HFF-Myc (cell line): ENCODE measurements around the gene CHKB.

Experiments
- DNase-seq: peaks from one replicate; pipeline ENCODE4 v3.0.0-alpha.2; 2011; ENCODE audit warnings: low read depth; ENCODE audit errors: extremely low read depth
- H3K4me3 ChIP-seq: replicated peaks from 2 replicates; pipeline ENCODE4 v1.5.1; 2011; ENCODE audit warnings: low read depth, mild to moderate bottlenecking, control low read depth, low read length
- TF ChIP-seq, protein P1 (sequence below): IDR thresholded peaks from 2 replicates; pipeline ENCODE4 v1.5.1; 2012; ENCODE audit warnings: mild to moderate bottlenecking, low read depth, low read length, control low read depth; ENCODE audit errors: missing control alignments

The CHKB gene

DNA sequence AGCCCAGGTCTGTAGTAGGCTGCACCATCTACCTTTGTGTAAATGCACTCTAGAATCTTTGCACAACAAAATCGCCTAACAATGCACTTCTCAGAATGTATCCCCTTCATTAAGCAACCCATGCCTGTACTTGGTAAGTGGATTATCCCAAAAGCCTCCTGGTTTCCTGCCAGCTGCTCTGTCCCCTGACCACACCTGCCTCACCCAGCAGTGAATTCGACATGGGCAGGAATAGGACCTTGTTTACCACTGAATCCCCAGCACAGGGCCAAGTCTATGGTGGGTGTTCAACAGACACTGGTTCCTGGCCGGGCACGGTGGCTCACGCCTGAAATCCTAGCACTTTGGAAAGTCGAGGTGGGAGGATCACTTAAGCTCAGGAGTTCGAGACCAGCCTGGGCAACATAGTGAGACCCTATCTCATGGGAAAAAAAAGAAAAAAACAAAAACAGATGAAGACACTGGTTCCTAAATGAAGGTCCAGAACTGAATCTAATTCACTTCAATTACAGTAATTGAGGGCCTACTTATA is 14.9 kb downstream of the CHKB start:
- no peak for DNase-seq
- TF ChIP-seq, protein P1, sequence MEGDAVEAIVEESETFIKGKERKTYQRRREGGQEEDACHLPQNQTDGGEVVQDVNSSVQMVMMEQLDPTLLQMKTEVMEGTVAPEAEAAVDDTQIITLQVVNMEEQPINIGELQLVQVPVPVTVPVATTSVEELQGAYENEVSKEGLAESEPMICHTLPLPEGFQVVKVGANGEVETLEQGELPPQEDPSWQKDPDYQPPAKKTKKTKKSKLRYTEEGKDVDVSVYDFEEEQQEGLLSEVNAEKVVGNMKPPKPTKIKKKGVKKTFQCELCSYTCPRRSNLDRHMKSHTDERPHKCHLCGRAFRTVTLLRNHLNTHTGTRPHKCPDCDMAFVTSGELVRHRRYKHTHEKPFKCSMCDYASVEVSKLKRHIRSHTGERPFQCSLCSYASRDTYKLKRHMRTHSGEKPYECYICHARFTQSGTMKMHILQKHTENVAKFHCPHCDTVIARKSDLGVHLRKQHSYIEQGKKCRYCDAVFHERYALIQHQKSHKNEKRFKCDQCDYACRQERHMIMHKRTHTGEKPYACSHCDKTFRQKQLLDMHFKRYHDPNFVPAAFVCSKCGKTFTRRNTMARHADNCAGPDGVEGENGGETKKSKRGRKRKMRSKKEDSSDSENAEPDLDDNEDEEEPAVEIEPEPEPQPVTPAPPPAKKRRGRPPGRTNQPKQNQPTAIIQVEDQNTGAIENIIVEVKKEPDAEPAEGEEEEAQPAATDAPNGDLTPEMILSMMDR, result no peak
- no peak overlapping the region for H3K4me3 ChIP-seq

DNA sequence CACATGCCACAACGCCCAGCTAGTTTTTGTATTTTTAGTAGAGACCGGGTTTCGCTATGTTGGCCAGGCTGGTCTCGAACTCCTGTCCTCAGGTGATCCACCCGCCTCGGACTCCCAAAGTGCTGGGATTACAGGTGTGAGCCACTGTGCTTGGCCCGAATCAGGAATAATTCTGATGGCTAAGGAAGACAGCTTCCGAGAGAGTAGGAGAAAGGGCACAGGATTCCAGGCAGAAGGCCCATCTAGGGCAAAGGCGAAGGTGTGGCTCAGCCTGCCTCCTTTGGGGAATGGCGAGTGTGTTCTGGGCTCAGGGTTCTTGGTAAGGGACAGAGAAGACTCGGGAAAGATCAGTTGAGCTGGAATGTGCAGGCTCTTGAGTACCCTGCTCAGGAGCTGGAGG is 18.4 kb downstream of the CHKB start:
- TF ChIP-seq, protein P1, result no peak
- no peak overlapping the region for H3K4me3 ChIP-seq
- no peak for DNase-seq

DNA sequence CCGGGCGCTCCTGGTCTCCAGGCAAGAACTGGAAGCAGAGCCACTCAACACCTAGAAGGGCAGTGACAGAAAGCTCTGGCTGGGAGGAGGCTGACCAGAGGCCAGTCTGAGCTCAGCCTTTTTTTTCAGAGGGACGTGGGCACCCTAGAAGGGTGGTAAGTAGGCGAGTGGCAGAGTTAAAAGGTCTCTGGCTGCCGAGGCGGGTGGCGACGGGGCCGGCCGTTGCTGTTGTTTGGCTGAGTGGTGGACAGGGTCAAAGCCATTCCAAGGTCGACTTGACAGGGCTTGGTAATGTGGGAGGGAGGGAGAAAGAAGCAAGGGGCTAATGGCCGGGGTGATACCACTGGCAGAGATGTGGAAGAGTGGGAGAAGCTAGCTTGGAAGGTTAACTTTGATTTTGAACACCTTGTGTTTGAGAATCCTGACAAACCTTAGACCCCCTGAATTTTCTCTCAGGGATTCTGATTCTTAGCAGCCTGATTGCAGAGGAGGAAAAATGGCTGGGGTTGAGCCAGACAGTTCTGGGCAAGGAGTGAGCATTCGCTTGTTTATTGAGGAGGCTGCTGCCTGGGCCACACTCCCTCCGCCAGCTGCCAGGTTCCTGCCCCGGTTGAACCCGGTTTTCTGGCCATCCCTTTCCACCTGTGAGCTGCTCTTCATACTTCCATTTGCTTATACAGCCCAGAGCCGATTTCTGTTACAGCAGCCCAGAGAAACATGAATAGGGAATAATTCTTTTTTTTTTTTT is 19.1 kb downstream of the CHKB start:
- peak overlapping the region; percentile 51 for H3K4me3 ChIP-seq
- TF ChIP-seq, protein P1, result no peak
- no peak for DNase-seq

DNA sequence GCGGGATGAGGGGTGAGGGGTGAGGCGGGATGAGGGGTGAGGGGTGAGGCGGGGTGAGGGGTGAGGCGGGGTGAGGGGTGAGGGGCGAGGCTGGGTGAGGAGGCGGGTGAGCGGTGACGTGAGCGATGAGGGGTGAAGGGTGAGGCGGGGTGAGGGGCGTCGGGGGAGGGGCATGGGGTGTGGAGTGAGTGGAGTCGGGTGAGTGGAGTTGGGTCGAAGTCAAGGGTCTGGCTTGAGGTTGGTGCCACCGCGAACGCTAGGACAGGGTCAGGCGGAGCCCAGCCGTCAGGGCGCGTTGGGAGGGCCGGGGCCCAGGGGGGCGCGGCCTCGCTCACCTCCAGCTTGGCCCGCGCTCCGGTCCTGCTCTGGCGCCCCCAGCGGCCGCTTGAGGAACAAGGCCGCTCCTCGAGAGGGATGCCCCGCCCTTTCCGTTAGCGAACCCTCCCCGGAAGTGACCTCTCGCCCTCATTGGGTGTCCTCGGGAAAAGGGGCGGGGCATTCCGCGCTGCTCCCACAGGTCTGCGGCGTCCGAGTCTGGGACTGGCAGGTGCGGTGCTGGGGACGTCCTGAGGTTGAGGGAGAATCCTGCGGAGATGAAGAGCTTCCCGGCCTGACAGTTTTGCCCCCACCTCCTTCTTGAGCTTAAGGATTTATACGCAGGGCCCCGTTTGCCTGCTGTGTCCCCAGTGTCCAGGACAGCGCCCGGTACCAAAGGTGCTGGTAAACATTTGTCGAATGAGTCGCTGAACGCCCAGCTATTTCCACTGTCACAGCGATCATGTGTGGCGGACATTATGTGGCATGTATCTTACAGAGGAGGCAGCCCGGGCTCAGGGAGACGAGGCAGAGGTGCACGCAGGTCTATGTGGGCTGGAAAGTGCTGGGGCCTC is 19.9 kb downstream of the CHKB start, which contains the start of gene SYCE3:
Gene SYCE3 (minus strand): TSS at position 397 of the 890 bp plus-strand sequence. CDS start 6,514 bp downstream, outside the sequence.
- DNase-seq, result peak; percentile 47
- H3K4me3 ChIP-seq, result peak within 1 kb of the TSS; percentile 51
- TF ChIP-seq, protein P1, result peak; percentile 91

DNA sequence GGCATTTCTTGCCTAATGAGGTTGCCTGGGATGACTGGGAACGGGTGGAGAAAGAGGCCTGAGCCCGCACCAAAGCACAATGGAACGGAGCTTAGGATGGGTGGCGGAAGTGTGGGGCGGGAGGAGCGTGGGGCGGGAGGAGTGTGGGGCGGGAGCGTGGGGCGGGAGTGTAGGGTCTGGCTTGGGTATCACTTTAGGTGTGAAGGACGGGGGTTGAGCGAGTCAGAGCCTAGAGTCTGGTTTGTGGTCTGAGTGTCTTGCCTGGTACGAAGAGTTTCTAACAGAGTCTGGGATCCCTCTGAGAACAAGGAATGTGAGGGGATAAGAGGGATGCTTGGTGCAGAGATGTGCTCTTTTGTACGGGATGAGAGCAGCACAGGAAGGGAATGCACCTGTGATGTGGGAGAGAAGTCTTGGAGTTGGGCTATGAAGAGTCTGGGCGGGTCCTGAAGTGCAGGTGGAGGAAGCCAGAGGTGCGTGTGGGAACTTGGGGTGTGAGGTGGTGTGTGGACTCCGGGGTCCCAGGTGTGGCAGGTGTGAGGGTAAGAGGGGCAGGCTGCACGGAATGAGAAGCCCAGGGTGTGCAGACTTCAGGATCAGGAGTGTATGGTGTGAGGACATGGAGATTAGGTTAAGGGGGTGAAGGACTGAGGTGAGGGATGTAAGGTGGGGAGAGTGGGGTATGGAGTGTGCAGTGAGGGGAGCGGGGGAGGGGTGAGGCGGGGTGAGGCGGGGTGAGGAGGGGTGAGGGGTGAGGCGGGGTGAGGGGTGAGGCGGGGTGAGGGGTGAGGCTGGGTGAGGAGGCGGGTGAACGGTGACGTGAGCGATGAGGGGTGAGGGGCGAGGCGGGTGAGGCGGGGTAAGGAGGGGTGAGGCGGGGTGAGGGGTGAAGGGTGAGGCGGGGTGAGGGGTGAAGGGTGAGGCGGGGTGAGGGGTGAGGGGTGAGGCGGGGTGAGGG is 21.0 kb downstream of the CHKB start:
- no peak overlapping the region for H3K4me3 ChIP-seq

More for the DNA sequence above, 21.0 kb downstream of the CHKB start:
- TF ChIP-seq, protein P1, result no peak
- no peak for DNase-seq
